Measurements from ENCODE around the gene COLGALT1. TPM values are rescaled to one million over a fixed set of nuclear protein-coding genes. Genes with fewer than 3 reads are reported as not detected.

COLGALT1 gene
- total RNA-seq, 1 donor from 2014 or later, result 38.4 TPM

DNA sequence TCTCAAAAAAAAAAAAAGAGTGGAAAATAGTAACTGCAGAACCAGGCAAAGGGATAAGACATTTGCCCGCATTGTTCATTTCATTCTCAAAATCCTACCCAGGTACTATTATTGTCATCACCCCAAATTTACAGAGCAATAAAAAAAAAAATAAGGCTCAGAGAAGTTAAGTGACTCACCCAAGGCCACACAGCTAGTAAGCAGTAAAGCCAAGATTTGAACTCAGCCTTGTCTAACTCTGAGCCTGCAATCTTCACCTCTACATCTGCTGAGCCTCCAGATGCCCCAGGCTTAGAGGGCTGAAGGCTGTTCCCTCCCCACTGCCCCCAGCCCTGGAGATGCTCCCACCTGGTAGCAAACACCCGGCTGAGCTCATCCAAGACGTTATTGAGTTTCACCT, 71.7 kb downstream of the COLGALT1 start:
- Mint-ChIP-seq H3K27me3 (ENCODE audit: insufficient read depth, low read depth) (peaks cover 7% of the 10 kb centered on the region), H3K4me1 (no peaks in the 10 kb centered on the region), H3K4me3 (no peak overlapping the region), H3K27ac (no peak overlapping the region), H3K9me3 (peaks cover 7% of the 10 kb centered on the region), H3K36me3 (no peaks in the 10 kb centered on the region)
- no peaks in the 10 kb centered on the region for H3K27me3 ChIP-seq
- DNase-seq (ENCODE audit: low spot score), result no peak
- no peak for TF ChIP-seq EZH2 (IDR thresholded peaks at IDR 0.05)
- no peak for TF ChIP-seq EZH2phosphoT487 (IDR thresholded peaks at IDR 0.05)
- TF ChIP-seq, protein P1, sequence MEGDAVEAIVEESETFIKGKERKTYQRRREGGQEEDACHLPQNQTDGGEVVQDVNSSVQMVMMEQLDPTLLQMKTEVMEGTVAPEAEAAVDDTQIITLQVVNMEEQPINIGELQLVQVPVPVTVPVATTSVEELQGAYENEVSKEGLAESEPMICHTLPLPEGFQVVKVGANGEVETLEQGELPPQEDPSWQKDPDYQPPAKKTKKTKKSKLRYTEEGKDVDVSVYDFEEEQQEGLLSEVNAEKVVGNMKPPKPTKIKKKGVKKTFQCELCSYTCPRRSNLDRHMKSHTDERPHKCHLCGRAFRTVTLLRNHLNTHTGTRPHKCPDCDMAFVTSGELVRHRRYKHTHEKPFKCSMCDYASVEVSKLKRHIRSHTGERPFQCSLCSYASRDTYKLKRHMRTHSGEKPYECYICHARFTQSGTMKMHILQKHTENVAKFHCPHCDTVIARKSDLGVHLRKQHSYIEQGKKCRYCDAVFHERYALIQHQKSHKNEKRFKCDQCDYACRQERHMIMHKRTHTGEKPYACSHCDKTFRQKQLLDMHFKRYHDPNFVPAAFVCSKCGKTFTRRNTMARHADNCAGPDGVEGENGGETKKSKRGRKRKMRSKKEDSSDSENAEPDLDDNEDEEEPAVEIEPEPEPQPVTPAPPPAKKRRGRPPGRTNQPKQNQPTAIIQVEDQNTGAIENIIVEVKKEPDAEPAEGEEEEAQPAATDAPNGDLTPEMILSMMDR (IDR thresholded peaks at IDR 0.05), result no peak
- H3K27ac ChIP-seq, result no peak overlapping the region
- H3K9me3 ChIP-seq (ENCODE audit: low read depth), result no peaks in the 10 kb centered on the region
- no peaks in the 10 kb centered on the region for H3F3A ChIP-seq (ENCODE audit: low read depth)
- H3K4me2 ChIP-seq, result no peak overlapping the region
- no peaks in the 10 kb centered on the region for H3K36me3 ChIP-seq
- no peaks in the 10 kb centered on the region for H4K20me1 ChIP-seq (ENCODE audit: low read depth)
- H3K4me3 ChIP-seq, result no peak overlapping the region
- no peak overlapping the region for H2AFZ ChIP-seq (replicated peaks)
- H3K79me2 ChIP-seq (ENCODE audit: low read depth), result no peaks in the 10 kb centered on the region
- no peaks in the 10 kb centered on the region for H3K4me1 ChIP-seq
- H3K9ac ChIP-seq, result no peak overlapping the region

DNA sequence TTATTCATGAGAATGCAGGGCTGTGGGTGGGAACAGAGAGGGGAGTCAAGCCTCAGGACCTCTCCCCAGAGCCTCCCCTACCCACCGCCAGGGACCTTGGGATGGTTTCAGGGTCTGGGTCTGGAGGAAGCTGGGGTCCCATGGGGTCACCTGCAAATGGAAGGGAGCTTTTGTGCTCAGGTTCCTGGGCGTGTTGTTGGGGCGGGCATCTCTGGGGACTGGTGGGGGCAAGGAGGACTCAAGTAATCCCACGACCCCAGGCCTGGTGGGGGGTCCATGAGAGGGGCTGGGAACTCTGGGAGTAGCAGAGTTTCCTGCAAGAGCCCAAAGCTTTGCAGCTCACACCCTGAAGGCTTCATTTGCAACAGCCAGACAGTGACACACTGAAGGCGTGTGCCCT, 72.5 kb downstream of the COLGALT1 start:
- H3K4me1 Mint-ChIP-seq, result no peaks in the 10 kb centered on the region
- Histone ChIP-seq H3K4me2 (no peak overlapping the region), H4K20me1 (ENCODE audit: low read depth) (no peaks in the 10 kb centered on the region), H3K4me3 (no peak overlapping the region), H2AFZ (replicated peaks) (no peak overlapping the region), H3K27me3 (no peaks in the 10 kb centered on the region), H3F3A (ENCODE audit: low read depth) (no peaks in the 10 kb centered on the region), H3K36me3 (no peaks in the 10 kb centered on the region), H3K9ac (no peak overlapping the region), H3K27ac (no peak overlapping the region), H3K4me1 (no peaks in the 10 kb centered on the region), H3K79me2 (ENCODE audit: low read depth) (no peaks in the 10 kb centered on the region), H3K9me3 (ENCODE audit: low read depth) (no peaks in the 10 kb centered on the region)
- peaks cover 3% of the 10 kb centered on the region for H3K27me3 Mint-ChIP-seq (ENCODE audit: insufficient read depth, low read depth)
- DNase-seq (ENCODE audit: low spot score), result no peak
- H3K4me3 Mint-ChIP-seq, result no peak overlapping the region
- H3K9me3 Mint-ChIP-seq, result peaks cover 2% of the 10 kb centered on the region
- H3K36me3 Mint-ChIP-seq, result no peaks in the 10 kb centered on the region
- H3K27ac Mint-ChIP-seq, result no peak overlapping the region
- TF ChIP-seq, protein P1 (IDR thresholded peaks at IDR 0.05), result no peak
- TF ChIP-seq EZH2 (IDR thresholded peaks at IDR 0.05) (no peak), EZH2phosphoT487 (IDR thresholded peaks at IDR 0.05) (no peak)

DNA sequence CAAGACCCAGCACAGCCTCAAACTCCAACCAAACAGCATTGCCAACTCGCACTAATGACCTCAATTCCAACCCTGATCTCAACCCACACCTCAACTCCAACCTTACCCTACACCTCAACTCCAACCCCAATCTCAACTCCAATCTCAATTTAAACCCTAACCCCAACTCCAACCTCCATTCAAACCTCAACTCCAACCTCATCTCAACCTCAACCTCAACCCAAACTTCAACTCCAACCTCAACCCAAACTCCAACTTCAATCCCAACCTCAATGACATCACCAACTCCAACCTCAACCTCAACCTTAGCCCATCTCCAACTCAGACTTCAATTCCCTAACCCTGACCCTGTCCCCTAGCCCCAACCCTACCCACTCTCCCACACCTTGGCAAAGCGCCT, 74.3 kb downstream of the COLGALT1 start:
- H3K4me1 ChIP-seq, result no peaks in the 10 kb centered on the region
- H3F3A ChIP-seq (ENCODE audit: low read depth), result no peaks in the 10 kb centered on the region
- no peaks in the 10 kb centered on the region for H3K27me3 ChIP-seq
- TF ChIP-seq, protein P1 (IDR thresholded peaks at IDR 0.05), result no peak
- TF ChIP-seq EZH2 (IDR thresholded peaks at IDR 0.05) (no peak), EZH2phosphoT487 (IDR thresholded peaks at IDR 0.05) (no peak)
- peaks cover 2% of the 10 kb centered on the region for H3K9me3 Mint-ChIP-seq
- peaks cover under 1% of the 10 kb centered on the region for H3K27me3 Mint-ChIP-seq (ENCODE audit: insufficient read depth, low read depth)
- no peak overlapping the region for H2AFZ ChIP-seq (replicated peaks)
- no peak overlapping the region for H3K4me3 ChIP-seq
- H3K36me3 ChIP-seq, result no peaks in the 10 kb centered on the region
- no peak for DNase-seq (ENCODE audit: low spot score)
- H3K36me3 Mint-ChIP-seq, result no peaks in the 10 kb centered on the region
- no peaks in the 10 kb centered on the region for H4K20me1 ChIP-seq (ENCODE audit: low read depth)
- H3K27ac Mint-ChIP-seq, result no peak overlapping the region
- H3K4me3 Mint-ChIP-seq, result no peak overlapping the region
- no peak overlapping the region for H3K27ac ChIP-seq
- no peak overlapping the region for H3K4me2 ChIP-seq
- H3K4me1 Mint-ChIP-seq, result no peaks in the 10 kb centered on the region
- no peaks in the 10 kb centered on the region for H3K9me3 ChIP-seq (ENCODE audit: low read depth)
- H3K79me2 ChIP-seq (ENCODE audit: low read depth), result no peaks in the 10 kb centered on the region
- H3K9ac ChIP-seq, result no peak overlapping the region

Measured in neural progenitor cell (in vitro differentiated cells).